Endometrial microvascular endothelial cells (primary cell): ENCODE measurements around the gene HP. TPM values are rescaled to one million over a fixed set of nuclear protein-coding genes. Genes with fewer than 3 reads are reported as not detected.
"Not testable (repeated sequence)": the region's sequence is repeated elsewhere in the genome, so short reads cannot be mapped to it uniquely, and the experiment has no call there.

Experiments
- in situ Hi-C: cut with HindIII; loops from 2 replicates; pipeline ENCODE4 v1.10.0; 2017; ENCODE audit warnings: low sequenced_read_pairs, low pct_unique_long_range_greater_than_20kb; ENCODE audit errors: inconsistent ontology term
- total RNA-seq: library from RNA; depleted of rRNA; stranded (reverse); fragments of >200 nt; gene quantifications from one replicate; pipeline ENCODE4 v1.2.3, GENCODE V29; 2015; ENCODE audit errors: inconsistent ontology term

The HP gene
- not detected for total RNA-seq

DNA sequence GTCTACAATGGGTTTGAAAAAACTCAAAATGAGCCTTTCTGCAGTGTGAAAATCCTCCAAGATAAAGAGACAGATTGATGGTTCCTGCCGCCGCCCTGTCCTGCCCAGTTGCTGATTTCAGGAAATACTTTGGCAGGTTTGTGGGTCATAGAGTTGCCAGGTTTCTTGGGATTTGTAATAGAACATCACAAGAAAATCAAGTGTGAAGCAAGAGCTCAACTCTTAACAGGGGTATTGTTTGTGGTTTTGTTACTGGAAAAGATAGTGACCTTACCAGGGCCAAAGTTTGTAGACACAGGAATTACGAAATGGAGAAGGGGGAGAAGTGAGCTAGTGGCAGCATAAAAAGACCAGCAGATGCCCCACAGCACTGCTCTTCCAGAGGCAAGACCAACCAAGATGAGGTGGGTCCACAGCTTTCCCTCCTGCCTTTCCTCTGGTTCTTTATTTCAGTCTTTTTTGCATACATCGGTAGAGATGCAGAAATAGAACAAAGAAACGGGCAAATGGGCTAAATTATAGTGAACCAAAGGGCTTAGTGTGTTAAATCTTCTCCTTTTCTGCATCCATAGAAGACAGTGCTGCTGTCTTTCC lies at the start of gene HP:
Gene HP (plus strand): TSS at position 252 of the 594 bp plus-strand sequence. CDS start 148 bp downstream, at position 400.
- in situ Hi-C loops, result not testable (repeated sequence)

DNA sequence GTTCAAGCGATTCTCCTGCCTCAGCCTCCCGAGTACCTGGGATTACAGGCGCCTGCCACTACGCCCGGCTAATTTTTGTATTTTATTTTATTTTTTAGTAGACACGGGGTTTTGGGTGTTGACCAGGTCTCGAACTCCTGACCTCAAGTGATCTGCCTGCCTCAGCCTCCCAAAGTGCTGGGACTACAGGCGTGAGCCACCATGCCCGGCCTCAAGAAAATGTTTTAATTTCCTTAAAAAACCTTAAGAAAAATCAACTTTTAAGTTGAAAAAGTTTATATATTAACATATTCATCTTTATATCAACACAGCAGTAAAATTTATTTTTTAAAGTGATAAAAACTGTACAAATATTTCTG lies 46.3 kb upstream of the HP start:
- in situ Hi-C loops, result not testable (repeated sequence)

DNA sequence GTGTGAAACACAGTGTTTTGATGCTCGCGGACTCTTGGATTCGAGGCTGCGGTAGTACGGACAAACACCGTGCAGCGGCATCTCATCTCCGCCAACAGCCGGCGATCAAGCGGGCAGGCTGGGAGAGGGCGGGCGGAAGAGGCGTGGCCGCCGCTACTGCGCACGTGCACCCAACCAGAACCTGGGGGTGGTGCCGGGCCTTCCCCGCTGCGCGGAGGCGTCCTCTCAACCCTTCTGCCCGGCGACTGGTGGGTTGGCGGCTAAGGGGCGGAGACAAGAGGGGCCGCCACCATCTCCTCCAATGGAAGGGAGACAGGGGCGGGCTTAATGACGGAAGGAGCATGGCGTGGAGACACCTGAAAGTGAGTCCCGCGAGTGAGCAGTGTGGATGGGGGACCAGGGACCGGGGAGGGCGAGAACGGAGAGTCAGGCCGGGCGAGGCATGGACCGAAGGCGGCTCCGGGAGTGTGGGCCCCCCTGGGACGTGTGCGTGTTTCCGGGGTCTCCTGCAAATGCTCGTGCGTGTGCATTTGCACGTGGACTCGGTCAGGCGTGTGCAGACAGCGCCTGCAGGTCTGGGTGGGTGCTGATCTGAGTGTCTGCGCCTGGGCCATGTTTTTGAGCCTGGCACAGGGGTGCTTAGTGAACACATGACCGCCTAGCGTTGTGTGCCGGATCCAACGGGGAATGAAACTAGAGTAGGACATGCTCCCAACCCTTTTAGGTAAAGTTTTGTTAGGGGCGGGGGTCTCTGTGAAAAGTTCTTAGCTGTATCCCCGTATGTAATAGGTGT lies 45.7 kb upstream of the HP start, which contains the start of gene DHODH:
Gene DHODH (plus strand): TSS at position 321 of the 793 bp plus-strand sequence. CDS start 21 bp downstream, at position 342.
- in situ Hi-C loops, result no loop called here

DNA sequence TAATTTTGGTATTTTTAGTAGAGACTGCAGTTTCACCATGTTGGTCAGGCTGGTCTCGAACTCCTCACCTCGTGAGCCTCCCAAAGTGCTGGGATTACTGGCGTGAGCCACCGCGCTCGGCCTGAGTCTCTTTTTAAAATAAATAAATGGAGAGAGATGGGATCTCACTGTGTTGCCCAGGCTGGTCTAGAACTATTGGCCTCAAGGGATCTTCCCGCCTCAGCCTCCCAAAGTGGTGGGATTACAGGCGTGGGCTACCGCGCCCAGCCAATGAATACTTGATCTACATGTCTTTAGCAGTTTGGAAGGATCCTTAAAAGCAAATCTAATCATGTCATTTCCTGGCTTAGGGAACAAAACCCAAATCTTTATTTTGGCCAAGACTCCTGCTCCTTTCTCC lies 44.5 kb upstream of the HP start:
- in situ Hi-C loops, result no loop called here

DNA sequence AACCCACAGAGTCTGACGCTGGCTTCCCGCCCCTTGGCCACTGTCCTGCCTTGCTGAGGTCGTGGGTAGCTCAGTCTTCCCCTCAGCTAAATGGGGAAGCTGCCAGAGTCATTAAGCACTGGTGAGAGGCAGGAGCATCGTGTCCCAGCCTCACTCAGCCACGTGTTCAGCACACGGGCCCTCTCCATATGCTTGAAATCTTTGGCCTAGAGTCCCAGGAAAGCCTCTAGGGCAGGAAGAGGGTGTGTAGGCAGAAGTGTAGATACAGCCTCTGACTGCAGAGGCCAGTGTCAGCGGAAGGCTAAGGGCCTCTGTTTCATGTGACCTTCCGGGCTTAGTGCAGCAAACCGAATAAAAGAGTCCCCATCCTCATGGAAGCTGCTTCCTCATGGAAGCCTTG lies 41.7 kb upstream of the HP start:
- in situ Hi-C loops, result no loop called here

DNA sequence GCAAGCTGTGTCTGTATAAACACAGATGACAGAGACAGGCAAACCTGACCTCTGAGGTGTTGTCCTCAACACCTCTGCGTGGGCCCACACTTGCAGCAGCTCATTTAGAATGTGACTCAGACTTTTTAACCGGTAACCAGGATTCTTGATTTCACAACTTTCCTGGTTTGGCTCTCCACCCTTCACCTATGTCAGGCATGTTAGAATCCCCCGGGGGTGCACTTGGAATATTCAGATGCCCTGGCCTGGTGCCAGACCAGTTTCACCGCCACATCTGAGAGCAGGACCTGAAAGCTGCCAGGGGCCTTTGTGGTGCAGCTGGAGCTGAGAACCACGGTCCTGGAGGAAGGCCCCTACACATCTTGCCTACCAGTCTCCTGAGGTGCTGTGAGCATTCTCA lies 40.9 kb upstream of the HP start:
- in situ Hi-C loops, result no loop called here

DNA sequence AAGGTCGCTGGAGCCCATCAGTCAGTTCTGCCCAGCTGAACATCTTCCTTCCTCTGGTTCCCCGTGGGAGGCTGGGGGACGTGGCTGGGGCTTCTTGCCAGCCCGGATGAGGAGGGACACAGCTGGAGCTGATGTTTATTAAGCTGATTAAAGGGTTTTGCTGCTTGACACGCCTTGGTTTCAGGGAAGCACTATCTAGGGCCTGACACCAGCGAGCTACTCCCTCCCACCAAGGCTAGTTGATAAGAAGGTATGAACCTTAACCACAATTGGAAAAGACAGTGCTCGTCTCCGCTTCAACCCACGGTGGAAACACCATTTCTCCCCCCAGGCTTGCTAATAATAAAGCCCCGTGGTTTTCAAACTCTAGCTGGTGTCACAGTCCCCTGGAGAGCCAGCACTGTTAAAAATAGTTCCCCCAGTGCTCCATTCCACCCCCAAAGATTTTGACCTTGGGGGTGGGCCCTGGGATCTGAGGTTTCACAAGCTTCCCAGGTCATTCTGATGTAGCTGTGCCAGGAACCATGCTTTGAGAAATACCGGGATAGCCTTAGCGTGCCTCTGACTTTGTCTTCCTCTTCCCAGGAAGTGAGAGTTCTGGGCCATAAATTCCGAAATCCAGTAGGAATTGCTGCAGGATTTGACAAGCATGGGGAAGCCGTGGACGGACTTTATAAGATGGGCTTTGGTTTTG lies 40.3 kb upstream of the HP start:
- in situ Hi-C loops, result no loop called here

DNA sequence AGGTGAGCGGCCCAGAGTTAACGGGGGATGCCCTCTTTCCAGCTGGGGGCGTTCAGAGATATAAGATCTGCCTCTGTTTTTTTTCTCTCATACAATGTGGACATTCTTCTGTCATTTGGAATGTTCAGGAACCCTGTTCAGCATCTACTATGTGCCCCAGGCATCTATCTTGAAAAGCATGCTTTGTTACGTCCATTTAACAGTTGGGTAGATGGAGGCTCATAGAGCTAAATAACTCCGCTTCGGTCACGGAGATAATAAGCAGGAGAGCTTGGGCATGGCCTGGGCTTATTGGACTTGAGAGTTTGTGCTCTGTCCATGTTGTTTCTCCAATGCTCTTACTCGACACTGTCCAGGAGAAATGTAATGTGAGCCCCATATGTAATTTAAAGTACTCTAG lies 39.6 kb upstream of the HP start:
- in situ Hi-C loops, result no loop called here

- in situ Hi-C loops, result no loop called here
Measured at GRCh38 chr16:72015124-72015523, 39.2 kb upstream of the HP start.

GRCh38 chr16:72018470-72018869 lies 35.8 kb upstream of the HP start:
- in situ Hi-C loops, result no loop called here

DNA sequence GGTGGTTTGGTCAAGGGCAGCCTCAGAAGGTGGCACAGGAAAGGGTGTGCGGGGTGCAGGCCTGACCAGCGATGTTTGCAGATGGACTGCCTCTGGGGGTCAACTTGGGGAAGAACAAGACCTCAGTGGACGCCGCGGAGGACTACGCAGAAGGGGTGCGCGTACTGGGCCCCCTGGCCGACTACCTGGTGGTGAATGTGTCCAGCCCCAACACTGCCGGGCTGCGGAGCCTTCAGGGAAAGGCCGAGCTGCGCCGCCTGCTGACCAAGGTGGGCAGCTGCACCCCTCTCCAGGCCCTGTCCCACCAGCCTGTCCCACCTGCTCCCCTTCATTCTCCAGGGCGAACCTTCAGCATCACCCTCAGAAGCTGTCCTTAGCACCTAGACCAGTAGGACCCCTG lies 33.3 kb upstream of the HP start:
- in situ Hi-C loops, result no loop called here

- in situ Hi-C loops, result no loop called here
Measured at GRCh38 chr16:72022127-72022526, 32.2 kb upstream of the HP start.

DNA sequence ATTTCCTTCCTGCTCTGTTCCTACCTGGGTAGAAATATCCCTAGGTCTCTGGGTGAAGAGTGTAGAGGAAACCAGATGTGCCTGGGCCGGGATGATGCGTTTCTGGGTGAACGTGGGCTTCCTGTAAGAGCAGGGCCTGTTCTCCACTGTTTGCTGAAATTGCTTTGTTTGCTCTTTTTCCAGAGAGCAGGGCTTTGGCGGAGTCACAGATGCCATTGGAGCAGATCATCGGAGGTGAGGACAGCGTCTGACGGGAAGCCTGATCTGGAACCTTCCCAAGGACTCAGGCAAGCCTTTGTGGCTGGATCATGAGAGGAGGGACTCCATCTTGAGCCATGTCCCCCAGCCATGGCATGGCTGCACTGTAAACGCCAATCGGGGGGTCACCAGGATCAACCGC lies 30.3 kb upstream of the HP start:
- in situ Hi-C loops, result no loop called here

DNA sequence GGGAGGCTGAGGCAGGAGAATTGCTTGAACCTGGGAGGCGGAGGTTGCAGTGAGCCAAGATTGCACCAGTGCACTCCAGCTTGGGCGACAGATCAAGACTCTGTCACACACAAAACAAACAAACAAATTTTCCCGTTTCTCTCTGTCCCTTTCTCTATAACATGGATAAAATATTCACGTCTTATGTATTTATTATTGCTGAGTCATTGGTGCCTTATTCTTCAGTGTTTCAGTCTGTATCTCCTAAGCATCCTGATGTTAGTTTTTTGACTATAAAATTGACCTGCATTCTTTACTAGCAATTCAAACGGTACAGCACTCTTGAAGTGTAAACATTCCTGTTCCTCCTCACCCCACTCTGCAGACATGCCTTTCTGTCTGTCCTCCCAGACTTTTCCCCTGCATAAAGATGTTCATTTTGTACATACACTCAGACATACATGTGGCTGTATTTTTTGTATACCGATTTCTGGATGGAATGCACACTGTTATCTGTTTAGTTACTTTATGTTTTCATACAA lies 29.4 kb upstream of the HP start:
- in situ Hi-C loops, result no loop called here

GRCh38 chr16:72025404-72026114 lies 28.7 kb upstream of the HP start:
- in situ Hi-C loops, result no loop called here

DNA sequence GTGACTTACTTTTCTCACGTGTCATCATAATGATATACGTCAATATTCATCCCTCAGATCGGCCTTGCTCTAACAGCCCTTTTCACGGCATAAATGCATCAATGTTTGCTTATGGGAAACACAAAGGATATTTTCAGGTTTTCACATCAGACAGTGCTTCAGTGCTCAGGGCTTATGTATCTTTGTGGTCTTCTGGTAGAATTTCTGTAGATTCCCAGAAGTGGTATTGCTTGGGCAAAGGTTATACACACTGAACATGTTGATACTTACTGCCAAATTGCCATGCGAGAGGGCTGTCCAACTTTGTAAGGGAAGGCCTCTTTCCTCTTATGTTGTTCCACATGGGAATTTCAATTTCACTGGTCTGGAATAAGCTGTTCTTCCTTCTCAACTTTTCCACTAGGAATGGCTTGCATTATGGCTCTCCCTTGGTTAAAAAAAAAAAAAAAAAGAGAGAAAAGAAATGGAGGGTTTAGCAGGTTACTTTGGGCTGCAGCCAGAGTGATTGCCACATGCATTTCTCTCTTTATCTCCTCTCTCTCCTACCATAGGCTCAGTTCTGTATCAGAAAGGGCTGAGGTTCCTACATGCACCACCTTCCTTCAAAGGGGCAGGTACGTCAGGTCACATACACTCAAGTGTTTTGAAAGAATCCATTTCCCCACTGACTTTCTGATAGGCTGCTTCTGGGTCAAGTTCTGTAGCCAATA lies 26.5 kb upstream of the HP start:
- in situ Hi-C loops, result no loop called here

GRCh38 chr16:72029567-72030271 lies 24.6 kb upstream of the HP start:
- in situ Hi-C loops, result no loop called here

GRCh38 chr16:72033437-72033836 lies 20.9 kb upstream of the HP start:
- in situ Hi-C loops, result no loop called here
